MCF 10A (cell line): Measurements from ENCODE around the gene CELF4. TPM values are rescaled to one million over a fixed set of nuclear protein-coding genes. Genes with fewer than 3 reads are reported as not detected.

ENCODE experiments used
- BruUV-seq: library from RNA; stranded (reverse); fragments of 400-500 nt; replicated peaks from 2 replicates; lab custom pipeline; 2021; lab: Mats Ljungman, UMichigan
- CTCF ChIA-PET: fragments of 300-600 bp; sonication (Branson Sonifier 250); formaldehyde crosslinking; extraction: SDS; loops from one replicate; lab custom pipeline; 2021; ENCODE audit warnings: antibody characterized with exemption, inconsistent platforms; lab: Yijun Ruan, JAX
- POLR2A ChIA-PET: fragments of 300-600, 350-650 bp; sonication (Branson Sonifier 250); formaldehyde crosslinking; extraction: SDS; loops from one replicate; lab custom pipeline; 2020; ENCODE audit warnings: antibody characterized with exemption, inconsistent platforms; lab: Yijun Ruan, JAX
- DNase-seq: peaks from one replicate; pipeline ENCODE4 v3.0.0-alpha.2; 2018; ENCODE audit not compliant: unreplicated experiment
- H3K27ac Mint-ChIP-seq: one replicate; pipeline ENCODE4 v1.8.0; 2022; ENCODE audit warnings: mild to moderate bottlenecking, low read depth, mixed read lengths; ENCODE audit not compliant: unreplicated experiment
- H3K27me3 Mint-ChIP-seq: one replicate; pipeline ENCODE4 v1.8.0; 2022; ENCODE audit warnings: mixed read lengths; ENCODE audit not compliant: insufficient read depth, unreplicated experiment
- H3K36me3 Mint-ChIP-seq: one replicate; pipeline ENCODE4 v1.8.0; 2022; ENCODE audit warnings: mild to moderate bottlenecking, moderate library complexity, mixed read lengths; ENCODE audit not compliant: insufficient read depth, unreplicated experiment
- H3K4me1 Mint-ChIP-seq: one replicate; pipeline ENCODE4 v1.8.0; 2022; ENCODE audit warnings: mixed read lengths; ENCODE audit not compliant: insufficient read depth, unreplicated experiment
- H3K4me3 Mint-ChIP-seq: one replicate; pipeline ENCODE4 v1.8.0; 2022; ENCODE audit warnings: mild to moderate bottlenecking, moderate library complexity, mixed read lengths; ENCODE audit not compliant: unreplicated experiment
- H3K9me3 Mint-ChIP-seq: one replicate; pipeline ENCODE4 v1.8.0; 2022; ENCODE audit warnings: mixed read lengths; ENCODE audit not compliant: unreplicated experiment
- CTCF ChIP-seq: fragments of 200-600 bp; IDR thresholded peaks from one replicate; pipeline ENCODE4 v1.8.0; 2022; ENCODE audit warnings: antibody characterized with exemption, mild to moderate bottlenecking; ENCODE audit not compliant: unreplicated experiment
- intact Hi-C: fragments of 100-400 bp; cut with micrococcal nuclease; formaldehyde crosslinking; loops from 2 replicates; pipeline ENCODE4 v1.14.1; 2022
- total RNA-seq: library from RNA; stranded (reverse); gene quantifications from 2 replicates; pipeline ENCODE4 v1.2.3, GENCODE V29; 2022

The CELF4 gene
- total RNA-seq, 1 experiment from 2014 or later, result not detected

GRCh38 chr18:37313624-37314023 is 252.0 kb downstream of the CELF4 start:
- no peaks in the 10 kb centered on the region for H3K9me3 Mint-ChIP-seq
- ChIA-PET POLR2A (no interaction called here), CTCF (no interaction called here)
- no peak overlapping the region for H3K4me3 Mint-ChIP-seq
- H3K36me3 Mint-ChIP-seq, result no peaks in the 10 kb centered on the region
- BruUV-seq, result no TSS peak
- peaks cover 8% of the 10 kb centered on the region for H3K27me3 Mint-ChIP-seq
- DNase-seq, result no peak
- H3K4me1 Mint-ChIP-seq, result no peaks in the 10 kb centered on the region
- intact Hi-C loops, result no loop called here
- TF ChIP-seq CTCF, result no peak
- no peak overlapping the region for H3K27ac Mint-ChIP-seq

- intact Hi-C loops, result no loop called here
- no peak for DNase-seq
- no peak for TF ChIP-seq CTCF
- CTCF ChIA-PET, result interaction anchor here (0.9 kb wide), 1 partner anchor 58 kb away, joined by 3 read pairs; no protein-coding TSS in a partner anchor
- Mint-ChIP-seq H3K4me1 (no peaks in the 10 kb centered on the region), H3K4me3 (no peak overlapping the region), H3K27ac (no peak overlapping the region), H3K9me3 (no peaks in the 10 kb centered on the region), H3K27me3 (peaks cover 8% of the 10 kb centered on the region), H3K36me3 (no peaks in the 10 kb centered on the region)
- POLR2A ChIA-PET, result no interaction called here
- no TSS peak for BruUV-seq
Measured at GRCh38 chr18:37309861-37310260, 255.7 kb downstream of the CELF4 start.

- no peak overlapping the region for H3K4me3 Mint-ChIP-seq
Measured at GRCh38 chr18:37309059-37309458, 256.5 kb downstream of the CELF4 start.

GRCh38 chr18:37307181-37307580 is 258.4 kb downstream of the CELF4 start:
- CTCF ChIA-PET, result no interaction called here
- Mint-ChIP-seq H3K4me3 (no peak overlapping the region), H3K27ac (no peak overlapping the region), H3K9me3 (no peaks in the 10 kb centered on the region), H3K36me3 (no peaks in the 10 kb centered on the region), H3K27me3 (no peaks in the 10 kb centered on the region), H3K4me1 (no peaks in the 10 kb centered on the region)
- no TSS peak for BruUV-seq
- TF ChIP-seq CTCF, result no peak
- DNase-seq, result no peak
- POLR2A ChIA-PET, result no interaction called here
- intact Hi-C loops, result no loop called here

More at GRCh38 chr18:37309059-37309458, 256.5 kb downstream of the CELF4 start:
- Mint-ChIP-seq H3K27me3 (peaks cover 4% of the 10 kb centered on the region), H3K36me3 (no peaks in the 10 kb centered on the region), H3K4me1 (no peaks in the 10 kb centered on the region), H3K27ac (no peak overlapping the region), H3K9me3 (no peaks in the 10 kb centered on the region)
- no peak for TF ChIP-seq CTCF
- ChIA-PET CTCF (interaction anchor here (0.6 to 0.9 kb wide), 2 partner anchors 29 to 34 kb away, joined by 3 to 5 read pairs; no protein-coding TSS in a partner anchor), POLR2A (no interaction called here)
- intact Hi-C loops, result no loop called here
- BruUV-seq, result no TSS peak
- DNase-seq, result peak; percentile 46
